Heart left ventricle (tissue), 13 donors: ENCODE measurements around the gene P2RY14.

Experiments used
- CTCF ChIP-seq, 12 donors: fragments of 200-600 bp; sonication (generic) in 4 of 12; IDR thresholded peaks; one replicate each; pipeline versions ENCODE4 v1.5.0 to v1.8.0; 2018 to 2022; ENCODE audit warnings: antibody characterized with exemption in 12 of 12, mild to moderate bottlenecking in 5 of 12
- POLR2A ChIP-seq, 2 donors: fragments of 450-650 bp; IDR thresholded peaks; one replicate each; pipeline ENCODE4 v1.6.1; 2017; ENCODE audit warnings: antibody characterized with exemption in 2 of 2, mild to moderate bottlenecking in 2 of 2, moderate library complexity in 2 of 2
- donor health status: ischemic (EF 13 %, LVEDD 7.1; RV severe dilation, severe dysfunction).
- donor health status: DM: no; HTN: yes; CAD: no.
- donor health status: DM: no; HTN: no; CAD: no.
- donor health status: ischemic (EF 25% LVEDD 6.9; RV normal size, moderate dysfunction).
- donor health status: ischemic (EF 25% LVEDD 5.7; RV mildly dilated, moderate dysfunction).
- donor health status: ischemic (EF 35%, LVEDD 5.7; RV mildly dilated, moderate dysfunction).
- donor health status: nonischemic (EF 11% LVEDD 7.7; RV severe dilation, severe dysfunction).
- donor health status: DM: yes; HTN: yes; CAD: no.
- donor health status: PGD.
- donor health status: ischemic (EF 29% LVEDD 5.4; RV normal size, mild dysfunction).
- donor health status: nonischemic (EF 23%, LVEDD 6.1; RV moderate dilation, normal function).

- TF ChIP-seq POLR2A (IDR thresholded peaks at IDR 0.05) (no peak), CTCF (IDR thresholded peaks at IDR 0.05) (no peak)
Observed at GRCh38 chr3:151203051-151203420, 75.3 kb downstream of the P2RY14 start, which contains the start of gene GPR171.
